ENCODE measurements around the gene EGFR. TPM values are rescaled to one million over a fixed set of nuclear protein-coding genes. Genes with fewer than 3 reads are reported as not detected.

The EGFR gene
- total RNA-seq, 8 experiments from 2014 or later: 0.81 to 22.6 (median 3.6) TPM

DNA sequence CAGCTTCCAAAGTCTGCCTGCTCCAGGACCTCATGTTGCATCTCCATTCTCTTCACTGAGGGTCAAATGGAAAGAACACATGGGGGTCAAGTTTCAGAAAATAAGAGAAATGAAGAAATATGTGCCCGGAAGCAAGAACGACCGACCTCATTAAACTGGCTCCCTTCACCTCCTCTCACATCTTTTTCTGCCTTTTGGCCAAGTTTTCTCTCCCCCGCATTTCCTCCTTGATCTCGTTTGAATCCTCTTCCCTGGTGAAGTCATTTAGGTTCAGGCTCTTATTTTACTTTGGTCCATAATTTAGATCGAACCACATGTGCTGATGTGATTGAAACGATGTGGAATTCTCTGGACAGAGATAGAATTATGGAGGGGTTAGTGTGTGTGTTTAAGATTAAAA lies 44.2 kb downstream of the EGFR start:
- in situ Hi-C loops (cut with MboI; ENCODE audit: low pct_unique_long_range_greater_than_20kb in 2 of 9, low sequenced_read_pairs in 9 of 9, unreplicated experiment in 9 of 9): no loop called here
- no peak for ATAC-seq (replicated peaks in 6 of 8)
- peaks cover 33 to 36% of the 10 kb centered on the region in 2 donors for H3K4me1 ChIP-seq (replicated peaks in 1 of 2)
- H3K27ac ChIP-seq: no peak overlapping the region
- no peak overlapping the region for H3K4me3 ChIP-seq
- WGBS, 10 experiments: 41 to 100% (median 94%) methylated on average over 2 to 7 of the region's 7 CpGs; no CpG with 5 or more reads in 3 of the 10 experiments

DNA sequence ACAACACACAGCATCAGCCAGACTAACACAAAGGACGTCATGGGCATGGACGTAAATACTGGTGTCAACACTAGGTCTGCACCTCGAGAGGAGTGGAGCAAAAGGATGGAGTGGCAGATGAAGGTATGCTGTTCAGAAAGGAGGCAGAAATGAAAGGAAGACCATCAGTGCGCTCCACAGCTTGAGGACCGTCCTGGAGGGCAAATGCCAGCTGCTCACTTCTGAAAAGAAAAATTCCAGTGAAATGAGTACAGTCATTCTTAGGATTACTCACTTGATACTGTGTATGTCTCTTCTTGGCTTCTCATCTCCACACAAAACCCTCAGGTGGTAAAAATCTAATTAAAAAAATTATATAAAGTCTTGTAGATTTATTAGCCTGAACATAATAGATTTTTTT lies 44.8 kb downstream of the EGFR start:
- 39 to 100% (median 89%) methylated on average over 2 to 5 of the region's 5 CpGs; no CpG with 5 or more reads in 2 of the 10 experiments for WGBS, 10 experiments
- no peak for ATAC-seq (replicated peaks in 6 of 8)

DNA sequence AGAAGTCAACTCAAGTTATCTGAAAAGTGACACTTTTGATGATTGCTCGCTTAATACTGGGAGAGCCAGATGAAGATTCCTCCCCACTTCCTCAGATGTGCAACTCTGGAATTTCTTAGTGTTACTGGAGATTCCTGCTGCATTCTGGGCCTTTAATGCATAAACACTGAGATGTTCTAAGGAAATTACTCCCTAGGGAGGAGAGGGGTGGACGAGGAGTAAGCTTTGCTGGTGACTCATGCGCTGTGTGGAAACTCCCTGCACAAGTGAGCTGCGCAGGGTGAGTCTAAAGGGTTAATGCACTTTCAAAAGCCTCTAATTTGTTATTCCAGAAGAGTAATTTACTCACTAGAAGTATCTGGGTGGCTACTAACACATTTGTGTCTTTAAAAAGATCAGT lies 46.3 kb downstream of the EGFR start:
- WGBS, 10 experiments: 0 to 84% (median 10%) methylated on average over 1 to 3 of the region's 4 CpGs; no CpG with 5 or more reads in 3 of the 10 experiments
- peaks cover 35 to 36% of the 10 kb centered on the region in 2 donors for H3K4me1 ChIP-seq (replicated peaks in 1 of 2)
- peak; percentile 69 to 88 (median 82) for ATAC-seq (replicated peaks in 6 of 8)
- peak overlapping the region; percentile 31 to 58 for H3K27ac ChIP-seq
- no peak overlapping the region for H3K4me3 ChIP-seq
- in situ Hi-C loops (cut with MboI; ENCODE audit: low pct_unique_long_range_greater_than_20kb in 2 of 9, low sequenced_read_pairs in 9 of 9, unreplicated experiment in 9 of 9): no loop called here

More for the DNA sequence above, 44.8 kb downstream of the EGFR start:
- Histone ChIP-seq H3K4me3 (no peak overlapping the region), H3K4me1 (replicated peaks in 1 of 2) (peaks cover 33 to 36% of the 10 kb centered on the region in 2 donors), H3K27ac (no peak overlapping the region)
- in situ Hi-C loops (cut with MboI; ENCODE audit: low pct_unique_long_range_greater_than_20kb in 2 of 9, low sequenced_read_pairs in 9 of 9, unreplicated experiment in 9 of 9): no loop called here

GRCh38 chr7:55065511-55066229 lies 46.9 kb downstream of the EGFR start:
- Histone ChIP-seq H3K27ac (peak overlapping the region; percentile 31 to 63), H3K4me3 (peak overlapping the region in 1 of 5 donors; percentile 17), H3K4me1 (replicated peaks in 1 of 2) (peaks cover 35 to 36% of the 10 kb centered on the region in 2 donors)
- in situ Hi-C loops (cut with MboI; ENCODE audit: low pct_unique_long_range_greater_than_20kb in 2 of 9, low sequenced_read_pairs in 9 of 9, unreplicated experiment in 9 of 9): no loop called here
- peak; percentile 17 to 88 (median 83) for ATAC-seq (replicated peaks in 6 of 8)
- 0 to 53% (median 28%) methylated on average over 1 to 8 of the region's 10 CpGs for WGBS, 10 experiments

DNA sequence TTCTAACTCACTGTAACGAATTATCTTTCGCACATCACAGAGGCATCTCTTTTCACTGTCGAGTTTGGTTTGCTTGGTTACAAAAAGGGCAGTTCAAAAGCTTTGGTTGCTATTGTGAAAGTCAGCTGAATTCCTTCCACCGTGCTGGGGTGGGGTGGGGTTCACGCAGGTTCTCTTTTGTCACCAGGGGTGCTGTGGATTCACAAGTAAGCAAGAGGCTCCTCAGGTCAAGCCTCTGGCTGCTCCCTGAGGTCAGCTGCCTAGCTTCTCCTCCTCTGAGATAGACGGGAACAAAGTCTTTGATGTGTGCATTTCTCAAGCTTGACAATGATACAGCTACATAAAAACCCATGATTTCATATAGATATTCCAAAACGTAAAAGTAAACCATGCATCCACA lies 47.7 kb downstream of the EGFR start:
- peak in 2 of 8 experiments; percentile 19 to 28 for ATAC-seq (replicated peaks in 6 of 8)
- H3K4me1 ChIP-seq (replicated peaks in 1 of 2): peaks cover 30 to 31% of the 10 kb centered on the region in 2 donors
- H3K4me3 ChIP-seq: no peak overlapping the region
- H3K27ac ChIP-seq: peak overlapping the region in 1 of 2 donors; percentile 63
- WGBS, 10 experiments: 9 to 80% (median 56%) methylated on average over 1 to 6 of the region's 7 CpGs; no CpG with 5 or more reads in 1 of the 10 experiments
- in situ Hi-C loops (cut with MboI; ENCODE audit: low pct_unique_long_range_greater_than_20kb in 2 of 9, low sequenced_read_pairs in 9 of 9, unreplicated experiment in 9 of 9): no loop called here

GRCh38 chr7:55066938-55067337 lies 48.1 kb downstream of the EGFR start:
- in situ Hi-C loops (cut with MboI; ENCODE audit: low pct_unique_long_range_greater_than_20kb in 2 of 9, low sequenced_read_pairs in 9 of 9, unreplicated experiment in 9 of 9): no loop called here
- Histone ChIP-seq H3K4me1 (replicated peaks in 1 of 2) (peaks cover 33 to 34% of the 10 kb centered on the region in 2 donors), H3K4me3 (no peak overlapping the region), H3K27ac (no peak overlapping the region)
- WGBS, 10 experiments: 80 to 100% (median 100%) methylated on average over 1 to 6 of the region's 6 CpGs; no CpG with 5 or more reads in 1 of the 10 experiments
- no peak for ATAC-seq (replicated peaks in 6 of 8)

- no peak overlapping the region for H3K4me3 ChIP-seq
- no peak for ATAC-seq (replicated peaks in 6 of 8)
- no peak overlapping the region for H3K27ac ChIP-seq
- H3K4me1 ChIP-seq (replicated peaks in 1 of 2): peaks cover 36 to 42% of the 10 kb centered on the region in 2 donors
- in situ Hi-C loops (cut with MboI; ENCODE audit: low pct_unique_long_range_greater_than_20kb in 2 of 9, low sequenced_read_pairs in 9 of 9, unreplicated experiment in 9 of 9): no loop called here
- WGBS, 10 experiments: 76 to 100% (median 99%) methylated on average over 1 to 8 of the region's 14 CpGs; no CpG with 5 or more reads in 4 of the 10 experiments
These were observed 48.9 kb downstream of the EGFR start for GRCh38 chr7:55067748-55068147.

DNA sequence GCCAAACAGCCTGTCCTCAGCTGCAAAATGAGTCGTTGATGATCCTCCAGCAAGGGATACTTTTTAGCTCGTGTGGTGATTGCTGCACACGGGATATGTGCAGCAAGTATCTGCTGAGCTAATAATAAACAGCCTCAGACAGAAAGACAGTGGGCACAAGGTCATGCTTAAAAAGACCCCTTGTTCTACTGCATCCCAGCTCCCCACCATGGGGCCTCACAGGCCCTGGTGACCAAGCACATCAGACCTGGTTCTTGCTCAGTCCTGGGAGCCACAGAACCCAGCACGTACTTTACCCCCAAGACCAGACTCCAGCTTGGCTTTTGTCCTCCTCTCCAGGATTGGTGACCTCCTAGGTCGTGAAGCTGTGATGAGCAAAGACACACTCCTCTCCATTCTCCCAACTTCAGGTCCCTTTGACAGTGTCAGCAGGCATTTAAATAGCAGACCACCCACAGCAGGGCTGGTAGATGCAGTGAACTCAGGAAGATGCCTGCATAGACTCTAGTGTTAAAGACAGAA lies 50.5 kb downstream of the EGFR start:
- Histone ChIP-seq H3K4me3 (no peak overlapping the region), H3K4me1 (replicated peaks in 1 of 2) (peaks cover 33 to 49% of the 10 kb centered on the region in 2 donors), H3K27ac (no peak overlapping the region)
- 43 to 86% (median 54%) methylated on average over 3 to 5 of the region's 5 CpGs; no CpG with 5 or more reads in 5 of the 10 experiments for WGBS, 10 experiments
- in situ Hi-C loops (cut with MboI; ENCODE audit: low pct_unique_long_range_greater_than_20kb in 2 of 9, low sequenced_read_pairs in 9 of 9, unreplicated experiment in 9 of 9): no loop called here
- no peak for ATAC-seq (replicated peaks in 6 of 8)

GRCh38 chr7:55070271-55070743 lies 51.5 kb downstream of the EGFR start:
- Histone ChIP-seq H3K4me1 (replicated peaks in 1 of 2) (peaks cover 24 to 42% of the 10 kb centered on the region in 2 donors), H3K27ac (no peak overlapping the region), H3K4me3 (no peak overlapping the region)
- ATAC-seq (replicated peaks in 6 of 8): no peak
- WGBS, 10 experiments: 79 to 100% (median 90%) methylated on average over 1 to 9 of the region's 9 CpGs
- in situ Hi-C loops (cut with MboI; ENCODE audit: low pct_unique_long_range_greater_than_20kb in 2 of 9, low sequenced_read_pairs in 9 of 9, unreplicated experiment in 9 of 9): no loop called here

DNA sequence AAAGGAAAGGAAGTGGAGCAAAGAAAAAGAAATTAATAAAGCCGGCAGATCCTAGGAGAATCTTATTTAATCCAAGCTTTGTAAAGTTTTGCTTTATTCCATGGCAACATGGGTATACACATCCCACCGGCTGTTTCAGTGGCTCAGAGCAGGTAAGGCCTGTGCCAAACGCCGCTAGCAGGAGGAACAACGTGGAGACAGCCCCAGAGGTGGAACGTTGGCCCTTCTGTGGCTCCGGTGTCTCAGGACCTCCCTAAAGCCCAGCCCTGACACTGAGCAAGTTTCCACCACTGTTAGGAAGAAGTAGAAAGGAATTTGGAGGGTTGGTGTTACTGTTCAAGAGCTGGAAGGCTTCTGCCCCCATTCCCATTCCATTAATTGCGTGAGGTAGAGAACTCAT lies 52.0 kb downstream of the EGFR start:
- peaks cover 20 to 40% of the 10 kb centered on the region in 2 donors for H3K4me1 ChIP-seq (replicated peaks in 1 of 2)
- H3K4me3 ChIP-seq: no peak overlapping the region
- ATAC-seq (replicated peaks in 6 of 8): no peak
- WGBS, 10 experiments: 43 to 100% (median 98%) methylated on average over 1 to 8 of the region's 8 CpGs; no CpG with 5 or more reads in 1 of the 10 experiments
- no peak overlapping the region for H3K27ac ChIP-seq
- in situ Hi-C loops (cut with MboI; ENCODE audit: low pct_unique_long_range_greater_than_20kb in 2 of 9, low sequenced_read_pairs in 9 of 9, unreplicated experiment in 9 of 9): no loop called here

GRCh38 chr7:55071411-55072175 lies 52.8 kb downstream of the EGFR start:
- no peak overlapping the region for H3K4me3 ChIP-seq
- peak in 6 of 8 experiments; percentile 10 to 63 (median 58) for ATAC-seq (replicated peaks in 6 of 8)
- 48 to 98% (median 87%) methylated on average over 2 to 7 of the region's 7 CpGs for WGBS, 10 experiments
- H3K4me1 ChIP-seq (replicated peaks in 1 of 2): peaks cover 14 to 33% of the 10 kb centered on the region in 2 donors
- in situ Hi-C loops (cut with MboI; ENCODE audit: low pct_unique_long_range_greater_than_20kb in 2 of 9, low sequenced_read_pairs in 9 of 9, unreplicated experiment in 9 of 9): no loop called here
- H3K27ac ChIP-seq: no peak overlapping the region

DNA sequence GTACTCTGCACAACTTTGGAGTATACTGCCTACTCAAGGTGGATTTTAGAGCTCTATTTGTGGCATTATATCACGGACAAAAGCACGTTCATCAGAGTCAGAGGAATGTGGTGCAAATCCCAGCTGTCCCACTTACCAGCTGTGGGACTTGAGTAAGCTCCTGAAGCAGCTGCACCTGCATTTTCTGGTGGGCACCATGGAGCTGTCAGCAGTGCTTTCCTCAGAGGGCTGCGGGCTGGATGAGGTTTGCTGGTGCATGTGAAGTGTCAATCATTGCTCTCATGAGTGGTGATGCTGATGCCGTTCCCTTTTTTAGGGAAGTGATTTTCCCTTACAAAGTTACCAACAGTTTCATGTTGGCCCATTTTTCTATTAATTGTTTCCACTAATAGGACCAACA lies 53.4 kb downstream of the EGFR start:
- 0 to 100% (median 84%) methylated on average over 1 to 4 of the region's 4 CpGs; no CpG with 5 or more reads in 4 of the 10 experiments for WGBS, 10 experiments
- Histone ChIP-seq H3K27ac (no peak overlapping the region), H3K4me3 (no peak overlapping the region), H3K4me1 (replicated peaks in 1 of 2) (peaks cover 10 to 29% of the 10 kb centered on the region in 2 donors)
- in situ Hi-C loops (cut with MboI; ENCODE audit: low pct_unique_long_range_greater_than_20kb in 2 of 9, low sequenced_read_pairs in 9 of 9, unreplicated experiment in 9 of 9): no loop called here
- ATAC-seq (replicated peaks in 6 of 8): peak in 1 of 8 experiments; percentile 18

- 29 to 100% (median 90%) methylated on average over 1 to 4 of the region's 4 CpGs; no CpG with 5 or more reads in 1 of the 10 experiments for WGBS, 10 experiments
These were observed 54.3 kb downstream of the EGFR start for GRCh38 chr7:55073051-55073511.

More at GRCh38 chr7:55073051-55073511, 54.3 kb downstream of the EGFR start:
- in situ Hi-C loops (cut with MboI; ENCODE audit: low pct_unique_long_range_greater_than_20kb in 2 of 9, low sequenced_read_pairs in 9 of 9, unreplicated experiment in 9 of 9): no loop called here
- no peak overlapping the region for H3K4me3 ChIP-seq
- no peak for ATAC-seq (replicated peaks in 6 of 8)
- H3K27ac ChIP-seq: no peak overlapping the region
- H3K4me1 ChIP-seq (replicated peaks in 1 of 2): peaks cover 10 to 29% of the 10 kb centered on the region in 2 donors

Measured in motor neuron (in vitro differentiated cells).